Caco-2 (cell line): Measurements from ENCODE around the gene C1S. TPM values are rescaled to one million over a fixed set of nuclear protein-coding genes. Genes with fewer than 3 reads are reported as not detected.

ENCODE experiments used
- BruUV-seq: library from RNA; stranded (reverse); fragments of 400-500 nt; replicated peaks from 2 replicates; lab custom pipeline; 2021; lab: Mats Ljungman, UMichigan
- CTCF ChIA-PET: fragments of 300-600 bp; sonication (Branson Sonifier 250); formaldehyde crosslinking; loops from one replicate; lab custom pipeline; 2022; ENCODE audit warnings: antibody characterized with exemption; lab: Charles Lee
- POLR2A ChIA-PET: fragments of 300-600 bp; sonication (Branson Sonifier 250); formaldehyde crosslinking; loops from one replicate; lab custom pipeline; 2022; ENCODE audit warnings: antibody characterized with exemption; lab: Charles Lee
- DNase-seq, 2 experiments: peaks; one replicate each; pipeline versions ENCODE4 v3.0.0 to v3.0.0-alpha.2; 2020 to 2022
- H3K27me3 ChIP-seq: replicated peaks from 2 replicates; pipeline ENCODE4 v1.6.0; 2011; ENCODE audit warnings: low read length; ENCODE audit not compliant: control insufficient read depth, insufficient read depth
- H3K36me3 ChIP-seq: 2 replicates; pipeline ENCODE4 v1.5.1; 2011; ENCODE audit warnings: low read length; ENCODE audit not compliant: control insufficient read depth, insufficient read depth
- H3K4me1 ChIP-seq: fragments of 250-450 bp; sonication (Bioruptor Pico); 2 replicates; pipeline ENCODE4 v1.5.1; 2020; ENCODE audit warnings: mild to moderate bottlenecking
- H3K4me3 ChIP-seq: 2 replicates; pipeline ENCODE4 v1.5.1; 2011; ENCODE audit warnings: low read depth, mild to moderate bottlenecking, control low read depth, low read length
- H3K9me3 ChIP-seq: fragments of 250-450 bp; sonication (Bioruptor Pico); 2 replicates; pipeline ENCODE4 v1.5.1; 2020; ENCODE audit warnings: mild to moderate bottlenecking, moderate library complexity
- H3K27ac Mint-ChIP-seq: one replicate; pipeline ENCODE4 v1.8.0; 2022; ENCODE audit warnings: mixed read lengths; ENCODE audit not compliant: unreplicated experiment
- H3K27me3 Mint-ChIP-seq: one replicate; pipeline ENCODE4 v1.8.0; 2022; ENCODE audit warnings: mixed read lengths; ENCODE audit not compliant: insufficient read depth, unreplicated experiment
- H3K36me3 Mint-ChIP-seq: one replicate; pipeline ENCODE4 v1.8.0; 2022; ENCODE audit warnings: mild to moderate bottlenecking, mixed read lengths; ENCODE audit not compliant: insufficient read depth, unreplicated experiment
- H3K4me1 Mint-ChIP-seq: one replicate; pipeline ENCODE4 v1.8.0; 2022; ENCODE audit warnings: low read depth, mixed read lengths; ENCODE audit not compliant: unreplicated experiment
- H3K4me3 Mint-ChIP-seq: one replicate; pipeline ENCODE4 v1.8.0; 2022; ENCODE audit warnings: mild to moderate bottlenecking, moderate library complexity, mixed read lengths; ENCODE audit not compliant: unreplicated experiment
- H3K9me3 Mint-ChIP-seq: one replicate; pipeline ENCODE4 v1.8.0; 2022; ENCODE audit warnings: mixed read lengths; ENCODE audit not compliant: unreplicated experiment
- CTCF ChIP-seq, 2 experiments: fragments of 200-600 bp in 1 of 2; IDR thresholded peaks; 1 replicate in 1 of 2; 2 replicates in 1 of 2; pipeline versions ENCODE4 v1.5.1 to v1.8.0; 2011 to 2022; ENCODE audit warnings: antibody characterized with exemption in 1 of 2, control low read depth in 1 of 2, inconsistent platforms in 1 of 2, low read depth in 1 of 2, low read length in 1 of 2, mild to moderate bottlenecking in 1 of 2, moderate library complexity in 1 of 2; ENCODE audit not compliant: insufficient read depth in 1 of 2, severe bottlenecking in 1 of 2, unreplicated experiment in 1 of 2
- intact Hi-C: fragments of 100-400 bp; cut with micrococcal nuclease; formaldehyde crosslinking; loops from one replicate; pipeline ENCODE4 v1.10.0; 2022; ENCODE audit not compliant: unreplicated experiment
- total RNA-seq: library from RNA; stranded (reverse); gene quantifications from 2 replicates; pipeline ENCODE4 v1.2.3, GENCODE V29; 2022

The C1S gene
- total RNA-seq, 1 experiment from 2014 or later = 6.1 TPM

GRCh38 chr12:7089196-7089871 lies 28.8 kb downstream of the C1S start:
- H3K9me3 Mint-ChIP-seq = no peaks in the 10 kb centered on the region
- peak in 1 of 2 experiments; percentile 31 for DNase-seq
- no peaks in the 10 kb centered on the region for H3K9me3 ChIP-seq
- intact Hi-C loops = no loop called here
- H3K4me1 Mint-ChIP-seq = no peaks in the 10 kb centered on the region
- H3K4me3 ChIP-seq = no peak overlapping the region
- H3K27ac Mint-ChIP-seq = no peak overlapping the region
- ChIA-PET CTCF (interaction anchor here (0.6 to 2.1 kb wide), 4 partner anchors 19 to 143 kb away, joined by 3 to 4 read pairs (median 3); partner anchors contain the start of gene C1S), POLR2A (interaction anchor here (1.7 kb wide), 1 partner anchor 145 kb away, joined by 4 read pairs; the partner anchor contains the start of gene C12orf57)
- no peaks in the 10 kb centered on the region for H3K27me3 ChIP-seq
- H3K4me1 ChIP-seq = peaks cover 5% of the 10 kb centered on the region; the same call in 1 of the 2 replicates
- H3K4me3 Mint-ChIP-seq = no peak overlapping the region
- H3K27me3 Mint-ChIP-seq = no peaks in the 10 kb centered on the region
- H3K36me3 ChIP-seq = no peaks in the 10 kb centered on the region
- BruUV-seq = no TSS peak
- peaks cover 5% of the 10 kb centered on the region for H3K36me3 Mint-ChIP-seq
- no peak for TF ChIP-seq CTCF (IDR thresholded peaks at IDR 0.05; ENCODE audit: insufficient read depth in 1 of 2, low read depth in 1 of 2, low read length in 1 of 2, severe bottlenecking in 1 of 2, unreplicated experiment in 1 of 2)

GRCh38 chr12:7090222-7090998 lies 29.9 kb downstream of the C1S start:
- CTCF ChIA-PET = interaction anchor here (1.0 to 2.1 kb wide), 5 partner anchors 18 to 146 kb away, joined by 3 to 9 read pairs (median 4); partner anchors contain the start of gene C1S
- no peak for TF ChIP-seq CTCF (IDR thresholded peaks at IDR 0.05; ENCODE audit: insufficient read depth in 1 of 2, low read depth in 1 of 2, low read length in 1 of 2, severe bottlenecking in 1 of 2, unreplicated experiment in 1 of 2)
- no peak for DNase-seq
- Histone ChIP-seq H3K4me1 (peaks cover 5% of the 10 kb centered on the region; the same call in 1 of the 2 replicates), H3K4me3 (no peak overlapping the region), H3K27me3 (no peaks in the 10 kb centered on the region), H3K9me3 (no peaks in the 10 kb centered on the region), H3K36me3 (no peaks in the 10 kb centered on the region)
- Mint-ChIP-seq H3K36me3 (peaks cover 9% of the 10 kb centered on the region), H3K27me3 (no peaks in the 10 kb centered on the region), H3K4me1 (no peaks in the 10 kb centered on the region), H3K9me3 (no peaks in the 10 kb centered on the region), H3K27ac (no peak overlapping the region), H3K4me3 (no peak overlapping the region)
- intact Hi-C loops = loop anchor here (5.0 kb wide), 2 partner anchors 73 to 128 kb away; partner anchors contain the start of gene LPCAT3
- POLR2A ChIA-PET = interaction anchor here (1.7 kb wide), 1 partner anchor 146 kb away, joined by 4 read pairs; the partner anchor contains the start of gene C12orf57
- BruUV-seq = no TSS peak

DNA sequence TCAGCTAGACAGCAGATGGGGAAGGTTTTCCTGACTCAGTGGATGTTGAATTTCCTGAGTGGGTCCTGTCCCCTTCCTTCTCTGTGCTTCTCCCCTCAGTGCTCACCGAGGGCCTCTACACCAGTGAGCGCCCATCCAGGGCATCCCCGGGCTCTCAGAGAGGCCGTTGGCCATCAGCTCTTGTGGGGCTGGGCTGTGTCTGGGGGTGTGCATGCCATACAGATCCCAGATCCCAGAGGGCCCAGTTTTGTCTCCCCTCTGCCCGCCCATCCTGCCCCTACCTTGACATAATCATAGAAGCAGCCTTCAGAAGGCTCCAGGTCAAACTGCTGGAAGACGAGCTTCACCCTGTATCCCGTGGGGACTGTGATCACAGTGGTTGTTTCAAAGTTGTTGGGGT lies 30.7 kb downstream of the C1S start:
- Mint-ChIP-seq H3K4me3 (no peak overlapping the region), H3K27ac (no peak overlapping the region), H3K4me1 (no peaks in the 10 kb centered on the region), H3K9me3 (no peaks in the 10 kb centered on the region), H3K27me3 (no peaks in the 10 kb centered on the region), H3K36me3 (peaks cover 12% of the 10 kb centered on the region)
- POLR2A ChIA-PET = no interaction called here
- no peaks in the 10 kb centered on the region for H3K27me3 ChIP-seq
- intact Hi-C loops = loop anchor here (5.0 kb wide), 2 partner anchors 74 to 129 kb away; partner anchors contain the start of gene LPCAT3
- no peak for TF ChIP-seq CTCF (IDR thresholded peaks at IDR 0.05; ENCODE audit: insufficient read depth in 1 of 2, low read depth in 1 of 2, low read length in 1 of 2, severe bottlenecking in 1 of 2, unreplicated experiment in 1 of 2)
- CTCF ChIA-PET = interaction anchor here (0.9 to 2.0 kb wide), 3 partner anchors 18 to 147 kb away, joined by 4 to 9 read pairs (median 6); partner anchors contain the start of genes C1RL and C1S
- no peaks in the 10 kb centered on the region for H3K9me3 ChIP-seq
- BruUV-seq = no TSS peak
- H3K4me3 ChIP-seq = no peak overlapping the region
- no peak for DNase-seq
- H3K36me3 ChIP-seq = no peaks in the 10 kb centered on the region
- H3K4me1 ChIP-seq = peaks cover 5% of the 10 kb centered on the region; the same call in 1 of the 2 replicates
